ENCODE data around the gene INVS.

- TF ChIP-seq CREB1 (CRISPR knock-in tag; IDR thresholded peaks at IDR 0.05; ENCODE audit: low read depth) (no peak), CTCF (conservative IDR thresholded peaks at IDR 0.05; ENCODE audit: low read depth in 2 of 2) (no peak), POLR2AphosphoS5 (IDR thresholded peaks at IDR 0.05; ENCODE audit: low read depth) (no peak), ETS1 (IDR thresholded peaks at IDR 0.05) (no peak), EZH2 (IDR thresholded peaks at IDR 0.05; ENCODE audit: low read depth, unreplicated experiment) (no peak), REST (IDR thresholded peaks at IDR 0.05; ENCODE audit: unreplicated experiment) (no peak), STAT1 (IDR thresholded peaks at IDR 0.05; ENCODE audit: unreplicated experiment) (no peak), ZNF114 (CRISPR knock-in tag; IDR thresholded peaks at IDR 0.05) (no peak), JUNB (IDR thresholded peaks at IDR 0.05; ENCODE audit: unreplicated experiment) (no peak), EZH2phosphoT487 (IDR thresholded peaks at IDR 0.05; ENCODE audit: unreplicated experiment) (no peak), NANOG (IDR thresholded peaks at IDR 0.05; ENCODE audit: borderline replicate concordance) (no peak), ZNF331 (CRISPR knock-in tag; IDR thresholded peaks at IDR 0.05; ENCODE audit: low read depth) (no peak)
Measured at GRCh38 chr9:100197553-100197952, 98.5 kb downstream of the INVS start.

Measured in GM23338 (cell line).